Endodermal cell (in vitro differentiated cells): ENCODE measurements around the gene SCUBE2. TPM values are rescaled to one million over a fixed set of nuclear protein-coding genes. Genes with fewer than 3 reads are reported as not detected.
"Not testable (repeated sequence)": the region's sequence is repeated elsewhere in the genome, so short reads cannot be mapped to it uniquely, and the experiment has no call there.

Experiments
- DNase-seq: peaks from one replicate; pipeline ENCODE4 v3.0.0-alpha.2; 2017
- H3K27ac ChIP-seq: 2 replicates; pipeline ENCODE4 v1.5.1; 2013; ENCODE audit warnings: mild to moderate bottlenecking, low read depth, low read length, moderate library complexity
- H3K27me3 ChIP-seq: 2 replicates; pipeline ENCODE4 v1.6.1; 2013; ENCODE audit warnings: mild to moderate bottlenecking, low read length, moderate library complexity; ENCODE audit not compliant: insufficient read depth, control insufficient read depth, poor library complexity, severe bottlenecking
- H3K36me3 ChIP-seq: 2 replicates; pipeline ENCODE4 v1.7.0; 2013; ENCODE audit warnings: mild to moderate bottlenecking, low read length, moderate library complexity; ENCODE audit not compliant: control insufficient read depth, insufficient read depth
- H3K4me1 ChIP-seq: one replicate; pipeline ENCODE4 v1.7.0; 2013; ENCODE audit warnings: low read length; ENCODE audit not compliant: control insufficient read depth, insufficient read depth
- H3K4me3 ChIP-seq: 2 replicates; pipeline ENCODE4 v1.5.1; 2013; ENCODE audit warnings: mild to moderate bottlenecking, low read length, moderate library complexity
- H3K9ac ChIP-seq: 2 replicates; pipeline ENCODE4 v1.6.1; 2013; ENCODE audit warnings: mild to moderate bottlenecking, low read length, moderate library complexity; ENCODE audit not compliant: poor library complexity, severe bottlenecking; ENCODE audit errors: extremely low read depth
- H3K9me3 ChIP-seq: 2 replicates; pipeline ENCODE4 v1.6.1; 2013; ENCODE audit warnings: mild to moderate bottlenecking, low read length, moderate library complexity; ENCODE audit not compliant: control insufficient read depth
- H3K27ac Mint-ChIP-seq: 2 replicates; pipeline ENCODE4 v1.8.0; 2020; ENCODE audit warnings: mixed read lengths
- H3K27me3 Mint-ChIP-seq: 2 replicates; pipeline ENCODE4 v1.8.0; 2021; ENCODE audit warnings: mild to moderate bottlenecking, mixed read lengths; ENCODE audit not compliant: insufficient read depth
- H3K36me3 Mint-ChIP-seq: 2 replicates; pipeline ENCODE4 v1.8.0; 2020; ENCODE audit warnings: low read depth, mixed read lengths
- H3K4me1 Mint-ChIP-seq: 2 replicates; pipeline ENCODE4 v1.8.0; 2020; ENCODE audit warnings: mixed read lengths
- H3K4me3 Mint-ChIP-seq: 2 replicates; pipeline ENCODE4 v1.8.0; 2020; ENCODE audit warnings: mild to moderate bottlenecking, moderate library complexity, mixed read lengths
- H3K9me3 Mint-ChIP-seq: 2 replicates; pipeline ENCODE4 v1.8.0; 2020; ENCODE audit warnings: mild to moderate bottlenecking, mixed read lengths
- CTCF ChIP-seq: fragments of 200-600 bp; sonication (generic); conservative IDR thresholded peaks from 2 replicates; pipeline ENCODE4 v1.5.0; 2021; ENCODE audit warnings: antibody characterized with exemption, mild to moderate bottlenecking
- WGBS, 2 experiments: methylation state at CpG; one replicate each; pipeline versions ENCODE4 v1.1.5 to v1.1.7; 2013; ENCODE audit warnings: missing lambda C conversion rate in 2 of 2, mixed read lengths in 1 of 2; ENCODE audit not compliant: insufficient coverage in 1 of 2, insufficient read length in 1 of 2; 5-methylcytosine and 5-hydroxymethylcytosine counted together
- total RNA-seq, 2 donors: library from RNA; stranded (reverse); fragmentation: NEBNext Ultra II Directional in 1 of 2; extraction: Animal tissue kit (Norgen Biotek cat#: 25700) in 1 of 2; gene quantifications; 2 replicates in 1 of 2; 3 replicates in 1 of 2; pipeline ENCODE4 v1.2.1, GENCODE V29; 2021

The SCUBE2 gene
- total RNA-seq, 2 donors from 2014 or later, result 1.5 to 2.0 TPM

- H3K36me3 Mint-ChIP-seq, result no peaks in the 10 kb centered on the region
- Histone ChIP-seq H3K27me3 (peaks cover 11% of the 10 kb centered on the region), H3K9me3 (no peaks in the 10 kb centered on the region), H3K9ac (no peak overlapping the region), H3K4me1 (no peaks in the 10 kb centered on the region), H3K36me3 (no peaks in the 10 kb centered on the region), H3K4me3 (no peak overlapping the region), H3K27ac (no peak overlapping the region)
- DNase-seq, result no peak
- peaks cover 25% of the 10 kb centered on the region for H3K27me3 Mint-ChIP-seq
- peaks cover 7% of the 10 kb centered on the region for H3K9me3 Mint-ChIP-seq
- no peak overlapping the region for H3K4me3 Mint-ChIP-seq
- no peaks in the 10 kb centered on the region for H3K4me1 Mint-ChIP-seq
- no peak for TF ChIP-seq CTCF
- 92 to 94% methylated on average over 4 of the region's 4 CpGs for WGBS, 2 experiments
- no peak overlapping the region for H3K27ac Mint-ChIP-seq
Observed at GRCh38 chr11:9013373-9013772, 78.0 kb downstream of the SCUBE2 start.

- H3K27me3 ChIP-seq, result peaks cover 50% of the 10 kb centered on the region
- not testable (repeated sequence) for DNase-seq, H3K4me3 ChIP-seq, H3K4me1 Mint-ChIP-seq, H3K9me3 ChIP-seq, H3K9ac ChIP-seq, H3K36me3 Mint-ChIP-seq, H3K4me1 ChIP-seq, H3K36me3 ChIP-seq, H3K4me3 Mint-ChIP-seq, H3K27ac Mint-ChIP-seq, H3K27ac ChIP-seq, H3K9me3 Mint-ChIP-seq
- 83% methylated on average over 1 of the region's 1 CpG; no CpG with 5 or more reads in 1 of the 2 experiments for WGBS, 2 experiments
- peaks cover 63% of the 10 kb centered on the region for H3K27me3 Mint-ChIP-seq
Observed at GRCh38 chr11:9009538-9009937, 81.9 kb downstream of the SCUBE2 start.

GRCh38 chr11:9008661-9009060 is 82.7 kb downstream of the SCUBE2 start:
- Histone ChIP-seq H3K4me3 (no peak overlapping the region), H3K9ac (no peak overlapping the region), H3K4me1 (no peaks in the 10 kb centered on the region), H3K36me3 (no peaks in the 10 kb centered on the region), H3K27ac (no peak overlapping the region), H3K27me3 (peaks cover 58% of the 10 kb centered on the region), H3K9me3 (no peaks in the 10 kb centered on the region)
- no peak overlapping the region for H3K27ac Mint-ChIP-seq
- TF ChIP-seq CTCF, result no peak
- 91% methylated on average over 1 of the region's 1 CpG; no CpG with 5 or more reads in 1 of the 2 experiments for WGBS, 2 experiments
- DNase-seq, result no peak
- H3K36me3 Mint-ChIP-seq, result no peaks in the 10 kb centered on the region
- H3K4me1 Mint-ChIP-seq, result no peaks in the 10 kb centered on the region
- H3K27me3 Mint-ChIP-seq, result peaks cover 68% of the 10 kb centered on the region
- no peak overlapping the region for H3K4me3 Mint-ChIP-seq
- peaks cover 7% of the 10 kb centered on the region for H3K9me3 Mint-ChIP-seq

GRCh38 chr11:9008011-9008550 is 83.3 kb downstream of the SCUBE2 start:
- Histone ChIP-seq H3K9ac (no peak overlapping the region), H3K36me3 (no peaks in the 10 kb centered on the region), H3K4me3 (no peak overlapping the region), H3K9me3 (no peaks in the 10 kb centered on the region), H3K4me1 (no peaks in the 10 kb centered on the region), H3K27ac (no peak overlapping the region), H3K27me3 (peaks cover 64% of the 10 kb centered on the region)
- H3K4me1 Mint-ChIP-seq, result peaks cover 2% of the 10 kb centered on the region
- H3K27me3 Mint-ChIP-seq, result peaks cover 74% of the 10 kb centered on the region
- 80 to 83% methylated on average over 2 to 3 of the region's 3 CpGs for WGBS, 2 experiments
- TF ChIP-seq CTCF, result no peak
- no peaks in the 10 kb centered on the region for H3K36me3 Mint-ChIP-seq
- H3K4me3 Mint-ChIP-seq, result no peak overlapping the region
- no peak overlapping the region for H3K27ac Mint-ChIP-seq
- peaks cover 7% of the 10 kb centered on the region for H3K9me3 Mint-ChIP-seq
- DNase-seq, result no peak
